T-helper 2 cell treated with Interferon-gamma antibody and Interleukin-4, amounts not matched to agents 100 ng/mL and 5 ng/mL, for 36 hours (primary cell): ENCODE measurements around the gene HDDC3. TPM values are rescaled to one million over a fixed set of nuclear protein-coding genes. Genes with fewer than 3 reads are reported as not detected.

Experiments
- intact Hi-C: fragments of 100-400 bp; cut with micrococcal nuclease; formaldehyde crosslinking; loops from one replicate; pipeline ENCODE4 v1.15.1; 2023
- total RNA-seq: library from RNA; stranded (reverse); gene quantifications from 2 replicates; pipeline ENCODE4 v1.2.3, GENCODE V29; 2022

The HDDC3 gene
- total RNA-seq, 1 donor from 2014 or later = 31.6 TPM

DNA sequence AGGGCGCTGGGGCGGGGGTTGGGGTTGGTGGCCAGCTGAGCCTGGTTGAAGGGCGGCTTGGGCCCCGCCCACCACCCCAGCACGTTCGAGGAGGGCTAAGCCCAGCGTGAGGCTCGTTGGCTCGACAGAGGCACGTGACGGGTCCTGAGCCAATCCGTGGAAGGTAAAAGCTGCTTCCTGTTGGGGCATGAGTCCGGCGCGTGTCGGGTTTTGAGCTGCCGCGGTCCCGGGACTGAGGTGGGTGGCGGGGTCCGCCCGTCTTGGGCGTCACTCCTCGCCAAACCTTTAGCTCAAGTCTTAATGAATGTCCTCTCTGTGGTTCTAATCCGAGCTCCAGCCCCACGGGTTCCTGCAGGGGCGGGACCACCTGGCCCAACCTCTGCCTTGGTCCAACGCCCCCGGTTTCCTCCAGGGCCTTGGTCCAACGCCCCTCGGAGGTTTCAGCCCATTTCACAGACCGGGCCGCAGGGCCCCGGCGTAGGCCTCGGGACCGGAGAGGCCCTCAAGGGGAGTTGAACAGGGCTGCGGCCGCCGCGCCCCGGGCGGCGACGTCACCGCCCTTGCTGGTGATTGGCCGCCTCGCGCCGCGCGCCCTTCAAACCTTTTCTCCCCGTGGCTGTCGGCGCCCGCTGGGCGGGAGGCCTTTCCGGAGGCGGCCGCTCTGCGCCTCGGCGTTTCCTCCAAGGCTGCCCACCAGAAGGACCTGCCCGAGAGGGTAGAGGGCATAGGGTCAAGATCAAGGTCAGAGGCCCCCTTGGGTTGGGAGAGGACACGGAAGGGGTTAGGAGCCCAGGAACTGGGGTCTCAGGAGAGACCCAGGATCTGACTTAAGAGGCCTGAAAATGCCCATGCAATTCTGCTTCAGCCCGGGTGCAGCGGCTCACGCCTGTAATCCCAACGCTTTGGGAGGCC is 22.6 kb upstream of the HDDC3 start, which contains the start of gene RCCD1:
Gene RCCD1 (plus strand): TSS at position 173 of the 912 bp plus-strand sequence. CDS start 1,851 bp downstream, outside the sequence.
- intact Hi-C loops = loop anchor here (1.0 kb wide), 2 partner anchors 20 to 39 kb away; partner anchors contain the start of genes PRC1 and UNC45A

DNA sequence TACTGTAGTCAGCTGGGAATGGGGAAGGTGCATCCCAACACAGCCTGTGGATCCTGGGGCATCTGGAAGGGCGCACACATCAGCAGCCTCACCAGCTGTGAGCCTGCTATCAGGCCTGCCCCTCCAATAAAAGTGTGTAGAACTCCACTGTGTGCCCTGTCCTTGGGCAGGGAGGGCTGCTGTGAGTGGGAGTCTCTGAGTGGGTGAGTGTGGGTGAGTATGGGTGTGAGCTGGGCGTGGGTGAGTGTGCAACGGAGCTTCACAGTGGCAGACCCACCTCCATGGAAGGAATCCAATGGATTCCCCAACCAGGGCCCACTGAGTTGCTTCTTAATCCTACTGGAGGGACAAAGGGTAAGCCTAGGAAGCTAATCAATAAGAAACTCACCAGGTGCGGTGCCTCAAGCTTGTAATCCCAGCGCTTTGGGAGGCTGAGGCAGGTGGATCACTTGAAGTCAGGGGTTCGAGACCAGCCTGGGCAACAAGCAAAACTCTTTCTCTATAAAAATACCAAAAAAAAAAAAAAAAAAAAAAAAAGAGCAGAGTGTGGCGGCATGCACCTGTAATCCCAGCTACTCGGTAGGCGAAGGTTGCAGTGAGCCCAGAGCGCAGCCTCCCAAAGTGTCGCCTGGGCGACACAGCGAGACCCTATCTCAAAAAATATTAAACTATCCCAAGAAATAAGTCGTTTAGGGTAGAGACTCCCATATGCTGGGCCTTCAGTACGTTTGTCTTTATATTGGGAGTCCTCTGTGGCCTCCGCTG is 21.8 kb upstream of the HDDC3 start:
- intact Hi-C loops = loop anchor here (1.0 kb wide), 1 partner anchor 19 kb away; the partner anchor contains the start of gene UNC45A

DNA sequence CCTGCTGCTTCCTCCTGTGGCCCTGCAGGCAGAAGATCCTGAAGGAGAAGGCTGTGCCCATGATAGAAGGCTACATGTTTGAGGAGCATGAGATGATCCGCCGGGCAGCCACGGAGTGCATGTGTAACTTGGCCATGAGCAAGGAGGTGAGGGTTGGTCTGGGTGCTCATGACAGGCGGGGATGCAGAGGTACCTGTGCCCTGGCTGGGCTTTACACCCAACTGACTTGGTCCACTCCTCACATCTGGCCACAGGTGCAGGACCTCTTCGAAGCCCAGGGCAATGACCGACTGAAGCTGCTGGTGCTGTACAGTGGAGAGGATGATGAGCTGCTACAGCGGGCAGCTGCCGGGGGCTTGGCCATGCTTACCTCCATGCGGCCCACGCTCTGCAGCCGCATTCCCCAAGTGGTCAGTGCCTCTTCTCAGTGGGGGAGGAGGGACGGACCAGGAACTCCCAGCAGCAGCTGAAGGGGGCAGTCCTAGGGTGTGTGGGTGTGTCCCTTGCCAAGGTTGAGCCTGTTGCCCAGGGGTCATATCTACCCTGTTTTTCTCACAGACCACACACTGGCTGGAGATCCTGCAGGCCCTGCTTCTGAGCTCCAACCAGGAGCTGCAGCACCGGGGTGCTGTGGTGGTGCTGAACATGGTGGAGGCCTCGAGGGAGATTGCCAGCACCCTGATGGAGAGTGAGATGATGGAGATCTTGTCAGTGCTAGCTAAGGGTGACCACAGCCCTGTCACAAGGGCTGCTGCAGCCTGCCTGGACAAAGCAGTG is 20.7 kb upstream of the HDDC3 start:
- intact Hi-C loops = no loop called here

DNA sequence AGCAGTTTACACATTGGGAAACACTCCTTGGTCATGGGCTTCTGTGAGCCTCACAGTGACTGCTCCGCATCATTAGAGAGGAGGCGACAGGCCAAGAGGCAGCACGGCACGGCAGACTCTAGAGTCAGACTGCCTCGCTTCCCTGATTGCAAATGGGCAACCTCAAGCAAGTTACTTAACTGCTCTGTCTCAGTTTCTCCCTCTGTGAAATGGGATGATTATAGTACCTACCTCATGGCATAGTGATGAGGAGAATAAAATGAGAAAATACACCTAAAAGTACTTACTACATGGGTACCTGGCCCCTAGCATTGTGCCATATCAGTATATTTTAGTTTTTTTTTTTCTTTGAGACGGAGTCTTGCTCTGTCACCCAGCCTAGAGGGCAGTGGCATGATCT is 18.3 kb upstream of the HDDC3 start:
- intact Hi-C loops = no loop called here

DNA sequence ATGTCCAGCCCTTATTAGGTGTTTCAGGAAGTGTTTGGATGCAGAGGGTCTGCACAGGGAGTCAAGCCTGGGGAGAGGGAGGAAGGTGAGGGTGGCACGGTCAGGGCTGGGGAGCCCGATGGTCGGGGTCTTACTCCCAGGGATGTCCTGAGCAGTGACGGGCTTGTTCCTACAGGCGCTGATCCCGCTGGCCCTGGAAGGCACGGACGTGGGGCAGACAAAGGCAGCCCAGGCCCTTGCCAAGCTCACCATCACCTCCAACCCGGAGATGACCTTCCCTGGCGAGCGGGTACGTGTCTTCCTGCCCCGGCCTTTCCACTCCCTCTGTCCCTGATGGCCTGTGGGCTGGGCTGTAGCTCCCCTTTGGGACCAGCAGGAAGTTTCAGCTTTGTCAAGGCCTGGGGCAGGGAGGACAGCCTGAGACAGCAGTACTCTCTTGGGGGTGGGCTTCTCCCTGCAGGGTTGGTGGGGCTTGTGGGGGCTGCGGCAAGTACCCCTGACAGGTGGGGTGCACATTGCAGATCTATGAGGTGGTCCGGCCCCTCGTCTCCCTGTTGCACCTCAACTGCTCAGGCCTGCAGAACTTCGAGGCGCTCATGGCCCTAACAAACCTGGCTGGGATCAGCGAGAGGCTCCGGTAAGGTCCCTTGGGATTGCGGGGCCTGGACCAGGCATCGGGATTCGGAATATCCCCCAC is 17.8 kb upstream of the HDDC3 start:
- intact Hi-C loops = no loop called here

DNA sequence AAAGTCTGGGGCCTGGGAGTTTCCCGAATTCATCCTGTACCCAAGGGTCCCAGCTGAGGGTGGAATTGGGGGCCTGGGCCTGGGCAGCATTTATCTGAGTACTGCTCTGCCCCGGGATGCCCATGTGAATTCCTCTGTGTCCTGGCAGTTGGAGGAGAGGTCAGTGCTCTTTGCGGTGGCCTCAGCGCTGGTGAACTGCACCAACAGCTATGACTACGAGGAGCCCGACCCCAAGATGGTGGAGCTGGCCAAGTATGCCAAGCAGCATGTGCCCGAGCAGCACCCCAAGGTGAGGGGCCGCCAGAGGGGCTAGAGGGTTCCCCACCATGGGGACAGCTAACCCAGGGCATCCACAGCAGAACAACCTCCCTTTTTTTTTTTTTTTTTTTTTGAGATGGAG is 16.2 kb upstream of the HDDC3 start:
- intact Hi-C loops = no loop called here

DNA sequence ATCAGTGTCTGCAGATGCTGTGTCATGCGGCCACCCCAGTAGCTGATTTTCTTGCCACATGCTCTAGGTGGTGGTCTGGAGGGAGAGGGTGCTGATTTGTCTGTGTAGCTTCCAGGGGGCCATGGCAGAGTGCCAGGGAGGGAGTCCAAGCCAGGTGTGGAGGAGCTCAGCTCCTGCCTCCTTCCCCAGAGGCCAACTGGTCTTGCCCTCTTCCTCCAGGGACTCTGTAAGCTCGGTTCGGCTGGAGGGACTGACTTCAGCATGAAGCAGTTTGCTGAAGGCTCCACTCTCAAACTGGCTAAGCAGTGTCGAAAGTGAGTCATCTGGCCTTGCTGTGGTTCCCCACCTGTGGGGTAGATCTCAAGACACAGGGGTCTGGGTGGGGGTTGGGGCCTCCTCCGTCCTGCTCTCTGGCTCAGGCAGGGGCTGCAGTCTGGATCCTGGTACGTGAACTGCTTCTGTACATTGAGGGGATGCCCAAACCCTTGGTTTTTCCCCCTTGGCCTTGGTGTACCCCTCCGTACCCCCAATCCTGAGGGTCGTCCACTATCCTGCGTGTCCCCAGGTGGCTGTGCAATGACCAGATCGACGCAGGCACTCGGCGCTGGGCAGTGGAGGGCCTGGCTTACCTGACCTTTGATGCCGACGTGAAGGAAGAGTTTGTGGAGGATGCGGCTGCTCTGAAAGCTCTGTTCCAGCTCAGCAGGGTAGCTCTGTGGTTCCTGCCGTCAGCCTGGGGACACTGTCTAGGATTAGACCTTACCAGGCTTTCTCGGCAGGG is 15.4 kb upstream of the HDDC3 start:
- intact Hi-C loops = no loop called here

DNA sequence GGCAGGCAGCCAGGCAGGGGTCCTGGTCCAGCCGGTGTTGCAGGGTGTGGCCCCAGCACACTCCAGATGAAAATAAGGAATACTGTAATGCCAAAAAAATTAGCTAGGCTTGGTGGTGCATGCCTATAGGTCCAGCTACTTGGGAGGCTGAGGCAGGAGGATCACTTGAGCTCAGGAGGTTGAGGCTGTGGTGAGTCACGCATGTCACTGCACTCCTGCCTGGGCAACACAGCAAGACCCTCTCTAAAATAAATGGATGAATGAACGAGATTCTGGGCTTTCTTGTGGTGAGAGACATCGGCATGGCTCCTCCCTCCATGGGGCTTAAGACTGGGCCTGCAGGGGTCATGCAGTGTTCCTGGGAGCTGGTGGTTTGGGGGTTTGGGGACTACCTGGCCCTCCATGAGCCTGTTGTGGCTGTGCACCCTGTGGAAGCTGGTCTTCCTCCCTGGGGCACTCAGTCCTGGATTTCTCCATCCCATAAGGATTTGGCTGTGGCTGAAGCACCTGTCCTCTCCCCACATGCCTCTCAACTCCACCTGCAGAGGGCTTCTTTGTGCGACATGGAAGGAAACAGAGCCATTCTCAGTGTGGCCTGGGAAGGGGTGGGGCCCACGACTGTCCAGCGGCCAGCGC is 14.7 kb upstream of the HDDC3 start:
- intact Hi-C loops = no loop called here

DNA sequence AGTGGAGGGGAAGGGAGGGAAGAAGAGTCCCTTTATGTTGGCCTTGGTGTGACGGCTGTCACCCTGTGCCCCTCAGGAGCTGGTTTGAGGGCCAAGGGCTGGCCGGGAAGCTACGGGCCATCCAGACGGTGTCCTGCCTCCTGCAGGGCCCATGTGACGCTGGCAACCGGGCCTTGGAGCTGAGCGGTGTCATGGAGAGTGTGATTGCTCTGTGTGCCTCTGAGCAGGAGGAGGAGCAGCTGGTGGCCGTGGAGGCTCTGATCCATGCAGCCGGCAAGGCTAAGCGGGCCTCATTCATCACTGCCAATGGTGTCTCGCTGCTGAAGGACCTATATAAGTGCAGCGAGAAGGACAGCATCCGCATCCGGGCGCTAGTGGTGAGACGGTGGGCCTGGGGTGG is 14.2 kb upstream of the HDDC3 start:
- intact Hi-C loops = no loop called here

DNA sequence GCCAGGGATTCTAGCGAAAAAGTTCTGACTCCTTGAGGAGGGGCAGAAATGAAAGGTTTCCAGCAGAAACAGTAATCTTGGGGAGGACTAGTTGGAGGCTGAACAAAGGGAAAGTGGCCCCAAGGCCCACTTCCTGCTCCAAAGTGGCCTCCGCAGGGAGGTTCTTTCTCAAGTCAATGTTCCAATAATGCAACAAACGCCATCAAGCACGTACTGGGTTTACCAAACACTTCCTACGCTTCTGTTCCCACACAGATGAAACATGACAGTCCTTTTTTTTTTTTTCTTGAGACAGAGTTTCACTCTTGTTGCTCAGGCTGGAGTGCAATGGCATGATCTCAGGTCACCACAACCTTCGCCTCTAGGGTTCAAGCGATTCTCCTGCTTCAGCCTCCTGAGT is 12.7 kb upstream of the HDDC3 start:
- intact Hi-C loops = no loop called here

DNA sequence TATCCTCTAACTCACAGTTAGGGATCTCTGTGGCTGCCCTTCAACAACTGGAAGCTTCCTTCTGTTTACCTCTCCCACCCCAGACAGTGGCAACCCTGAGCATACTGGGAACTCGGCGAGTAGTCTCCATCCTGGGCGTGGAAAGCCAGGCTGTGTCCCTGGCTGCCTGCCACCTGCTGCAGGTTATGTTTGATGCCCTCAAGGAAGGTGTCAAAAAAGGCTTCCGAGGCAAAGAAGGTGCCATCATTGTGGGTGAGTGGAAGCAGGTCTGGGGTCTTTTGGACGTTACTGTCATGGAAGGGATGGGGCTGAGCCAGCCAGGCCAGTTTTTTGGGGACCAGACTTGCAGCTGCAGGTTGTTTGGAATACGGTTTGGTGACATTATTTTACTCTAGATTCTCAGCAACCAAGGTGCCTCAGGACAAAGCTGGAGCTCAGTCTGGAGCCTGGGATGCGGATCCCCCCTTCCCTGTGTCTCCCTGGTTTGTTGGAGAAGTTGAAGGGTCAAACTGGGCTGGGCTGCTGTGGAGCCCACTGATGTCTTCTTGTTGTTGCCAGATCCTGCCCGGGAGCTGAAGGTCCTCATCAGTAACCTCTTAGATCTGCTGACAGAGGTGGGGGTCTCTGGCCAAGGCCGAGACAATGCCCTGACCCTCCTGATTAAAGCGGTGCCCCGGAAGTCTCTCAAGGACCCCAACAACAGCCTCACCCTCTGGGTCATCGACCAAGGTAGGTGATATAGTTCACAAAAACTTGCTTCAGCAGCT is 10.2 kb upstream of the HDDC3 start:
- intact Hi-C loops = no loop called here

DNA sequence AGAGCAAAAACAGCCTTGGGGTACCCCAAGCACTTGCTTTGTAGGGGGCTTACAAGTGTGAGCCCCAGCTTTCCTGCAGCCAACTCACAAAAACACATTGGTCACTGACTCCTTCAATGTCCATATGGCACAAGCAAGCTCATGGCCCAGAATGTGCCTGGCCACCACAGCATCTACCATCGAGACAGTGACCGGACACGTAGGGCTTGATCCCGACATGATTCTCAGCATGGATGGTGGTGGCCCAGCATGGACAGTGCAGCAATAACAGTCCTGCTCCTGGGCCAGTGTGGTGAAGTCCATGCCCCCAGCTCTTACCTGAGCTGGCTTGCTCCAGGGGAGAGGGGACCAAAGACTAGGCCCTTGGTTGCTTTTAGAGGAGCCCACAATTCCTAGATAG is 8.7 kb upstream of the HDDC3 start:
- intact Hi-C loops = no loop called here

DNA sequence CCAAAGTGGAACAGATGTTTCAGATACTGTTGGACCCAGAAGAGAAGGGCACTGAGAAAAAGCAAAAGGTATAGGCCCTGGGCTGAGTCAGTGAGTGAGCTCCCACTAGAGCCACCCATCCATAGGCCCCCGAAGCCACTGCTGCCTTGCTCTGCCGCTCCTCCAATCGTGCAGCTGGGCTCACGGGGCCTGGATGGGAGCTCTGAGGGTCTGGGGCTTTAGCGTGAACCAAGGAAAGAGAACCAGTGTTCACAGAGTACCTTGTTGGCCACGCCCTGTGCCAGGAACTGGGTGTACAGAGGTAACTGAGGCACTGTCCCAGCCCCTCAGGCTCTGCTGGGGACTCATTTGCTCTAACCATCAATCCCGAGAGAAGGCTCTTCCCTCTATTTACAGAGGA is 7.4 kb upstream of the HDDC3 start:
- intact Hi-C loops = loop anchor here (10.0 kb wide), 2 partner anchors 295 to 915 kb away; partner anchors contain the start of gene SLCO3A1

DNA sequence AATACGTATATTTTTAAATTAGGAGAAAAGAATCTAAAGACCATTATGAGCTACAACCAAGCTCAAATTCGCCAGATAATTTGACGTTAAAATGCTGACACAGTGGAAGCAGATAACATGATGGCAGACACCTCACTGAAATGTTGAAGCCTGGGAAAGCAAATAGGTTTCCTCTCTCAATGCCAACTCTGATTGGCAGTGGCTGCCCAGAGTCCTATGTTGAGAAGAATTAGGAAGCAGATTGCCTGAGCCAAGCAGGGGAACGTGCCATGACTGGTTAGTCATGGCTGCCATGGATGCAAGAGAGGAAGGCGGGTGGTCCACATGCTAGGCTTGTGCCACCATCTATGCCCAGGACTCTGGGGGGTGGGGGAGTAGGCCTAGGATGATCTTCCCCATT is 5.9 kb upstream of the HDDC3 start:
- intact Hi-C loops = loop anchor here (10.0 kb wide), 2 partner anchors 293 to 917 kb away; partner anchors contain the start of gene SLCO3A1

DNA sequence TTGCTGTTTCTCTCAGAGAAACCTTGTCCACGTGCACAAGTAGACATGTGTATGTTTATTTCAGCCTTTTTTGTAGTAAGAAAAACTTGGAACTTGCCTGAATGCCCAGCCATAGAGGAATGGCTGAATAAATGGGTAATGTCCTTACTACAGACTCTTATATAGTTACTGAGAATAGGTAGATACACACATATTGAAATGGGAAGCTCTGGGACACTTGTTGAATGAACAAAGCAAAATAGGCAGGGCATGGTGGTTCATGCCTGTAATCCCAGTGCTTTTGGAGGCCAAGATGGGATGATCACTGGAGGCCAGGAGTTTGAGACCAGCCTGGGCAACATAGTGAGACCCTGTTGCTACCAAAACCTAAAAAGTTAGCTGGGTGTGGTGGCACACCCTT is 4.5 kb upstream of the HDDC3 start:
- intact Hi-C loops = loop anchor here (10.0 kb wide), 2 partner anchors 292 to 918 kb away; partner anchors contain the start of gene SLCO3A1

DNA sequence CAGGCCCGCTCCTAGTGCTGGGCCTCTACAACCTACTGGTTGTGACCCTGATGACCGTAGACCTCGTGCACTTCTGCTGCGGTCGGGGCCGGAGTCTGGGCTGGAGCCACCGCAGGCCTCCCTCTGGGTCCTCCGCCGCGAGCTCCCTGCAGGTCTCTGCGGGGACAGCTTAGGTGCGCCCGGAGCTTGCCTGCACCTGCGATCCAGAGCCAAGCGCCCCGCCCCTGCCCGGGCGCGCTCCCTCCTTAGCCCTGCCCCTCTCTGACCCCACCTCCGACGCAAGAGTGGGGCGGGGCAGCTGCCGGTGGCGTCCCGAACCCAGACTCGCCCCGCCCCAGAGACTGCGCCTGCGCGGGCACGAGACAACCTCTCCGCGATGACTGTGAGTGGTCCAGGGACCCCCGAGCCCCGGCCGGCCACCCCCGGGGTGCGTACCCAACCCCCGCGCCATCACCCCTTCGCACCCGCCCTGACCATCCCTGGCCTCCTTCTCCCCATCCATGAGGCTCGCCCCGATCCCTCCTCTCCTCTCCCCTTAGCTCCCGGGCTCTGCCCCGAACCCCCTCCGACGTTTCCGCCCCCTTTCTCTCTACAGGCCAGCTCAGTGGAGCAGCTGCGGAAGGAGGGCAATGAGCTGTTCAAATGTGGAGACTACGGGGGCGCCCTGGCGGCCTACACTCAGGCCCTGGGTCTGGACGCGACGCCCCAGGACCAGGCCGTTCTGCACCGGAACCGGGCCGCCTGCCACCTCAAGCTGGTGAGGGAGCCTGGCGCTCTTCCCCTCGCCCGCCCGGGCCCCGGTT is 2.8 kb upstream of the HDDC3 start, which contains the start of gene UNC45A:
Gene UNC45A (plus strand): TSS at position 337 of the 803 bp plus-strand sequence. CDS start 40 bp downstream, at position 377.
- intact Hi-C loops = loop anchor here (1.0 to 10.0 kb wide), 10 partner anchors 19 to 1967 kb away; partner anchors contain the start of genes BLM, CHD2, CIB1 and GDPGP1

DNA sequence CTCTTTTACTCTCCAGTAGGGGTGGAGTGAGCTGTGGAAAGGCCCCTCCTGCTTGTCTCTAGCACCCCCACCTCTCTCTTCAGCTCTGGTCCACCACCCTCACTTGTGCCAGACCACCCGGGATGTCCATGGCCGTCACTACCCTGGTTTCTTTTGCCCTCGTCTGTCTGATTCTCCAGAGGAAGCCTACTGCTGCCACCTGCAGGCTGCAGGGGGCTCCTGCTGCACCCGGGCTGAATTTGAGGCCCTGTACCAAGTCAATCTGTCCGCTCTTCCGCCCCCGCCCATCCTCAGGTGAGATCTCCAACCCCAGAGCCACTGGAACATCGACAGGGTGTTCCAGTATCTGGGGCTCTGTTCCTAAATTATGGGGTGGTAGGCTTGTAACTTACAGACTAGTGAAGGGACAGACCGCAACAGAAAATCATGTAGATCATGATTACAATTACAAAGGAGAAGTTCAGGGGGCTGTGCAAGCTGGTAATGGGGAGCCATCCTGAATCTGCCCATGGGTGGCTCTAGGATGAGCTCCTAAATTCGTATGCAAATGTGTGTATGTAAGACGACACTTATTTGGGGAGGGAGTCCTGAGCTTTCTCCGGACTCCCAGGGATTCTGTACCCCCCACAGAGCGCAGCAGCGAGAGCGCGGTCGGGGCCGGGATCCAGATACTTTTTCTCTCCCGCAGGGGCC is 2.1 kb upstream of the HDDC3 start:
- intact Hi-C loops = loop anchor here (1.0 to 10.0 kb wide), 8 partner anchors 31 to 1968 kb away; partner anchors contain the start of genes BLM, CHD2, CIB1 and GDPGP1
